VCaP (cell line): ENCODE data around the gene PKNOX2.

Source experiments
- H3K27ac ChIP-seq: fragments of 450-650 bp; 2 replicates; pipeline ENCODE4 v1.5.1; 2017
- CTCF ChIP-seq: fragments of 450-650 bp; conservative IDR thresholded peaks from 2 replicates; pipeline ENCODE4 v1.5.1; 2017; ENCODE audit warnings: mild to moderate bottlenecking, moderate library complexity

PKNOX2 gene

GRCh38 chr11:125305345-125305744, 140.8 kb downstream of the PKNOX2 start:
- TF ChIP-seq CTCF = no peak

GRCh38 chr11:125306476-125306875, 141.9 kb downstream of the PKNOX2 start:
- TF ChIP-seq CTCF = no peak
- no peak overlapping the region for H3K27ac ChIP-seq

More at GRCh38 chr11:125305345-125305744, 140.8 kb downstream of the PKNOX2 start:
- no peak overlapping the region for H3K27ac ChIP-seq

GRCh38 chr11:125308246-125308645, 143.7 kb downstream of the PKNOX2 start:
- H3K27ac ChIP-seq = no peak overlapping the region
- TF ChIP-seq CTCF = no peak

GRCh38 chr11:125312391-125312790, 147.8 kb downstream of the PKNOX2 start:
- no peak for TF ChIP-seq CTCF
- H3K27ac ChIP-seq = no peak overlapping the region

- H3K27ac ChIP-seq = no peak overlapping the region
- no peak for TF ChIP-seq CTCF
Observed at GRCh38 chr11:125312812-125313211, 148.3 kb downstream of the PKNOX2 start.

GRCh38 chr11:125313271-125314219, 149.0 kb downstream of the PKNOX2 start:
- no peak overlapping the region for H3K27ac ChIP-seq
- TF ChIP-seq CTCF = no peak

- no peak for TF ChIP-seq CTCF
- no peak overlapping the region; the same call in 1 of the 2 replicates for H3K27ac ChIP-seq
Observed at GRCh38 chr11:125314276-125315078, 149.9 kb downstream of the PKNOX2 start.
